Left renal pelvis (tissue), 4 donors: ENCODE data around the gene CLEC16A. TPM values are rescaled to one million over a fixed set of nuclear protein-coding genes. Genes with fewer than 3 reads are reported as not detected.

Source experiments
- DNase-seq, 4 donors: peaks; one replicate each; pipeline ENCODE4 v3.0.0-alpha.2; 2013; ENCODE audit warnings: low read depth in 4 of 4, low spot score in 3 of 4
- polyA plus RNA-seq, 4 donors: library from polyadenylated mRNA; unstranded; fragments of 120-200 nt; gene quantifications; one replicate each; pipeline ENCODE4 v1.2.1, GENCODE V29; 2013; ENCODE audit not compliant: insufficient read length in 4 of 4

CLEC16A gene
- polyA plus RNA-seq, 4 donors, result 18.0 to 25.9 (median 22.7) TPM

DNA sequence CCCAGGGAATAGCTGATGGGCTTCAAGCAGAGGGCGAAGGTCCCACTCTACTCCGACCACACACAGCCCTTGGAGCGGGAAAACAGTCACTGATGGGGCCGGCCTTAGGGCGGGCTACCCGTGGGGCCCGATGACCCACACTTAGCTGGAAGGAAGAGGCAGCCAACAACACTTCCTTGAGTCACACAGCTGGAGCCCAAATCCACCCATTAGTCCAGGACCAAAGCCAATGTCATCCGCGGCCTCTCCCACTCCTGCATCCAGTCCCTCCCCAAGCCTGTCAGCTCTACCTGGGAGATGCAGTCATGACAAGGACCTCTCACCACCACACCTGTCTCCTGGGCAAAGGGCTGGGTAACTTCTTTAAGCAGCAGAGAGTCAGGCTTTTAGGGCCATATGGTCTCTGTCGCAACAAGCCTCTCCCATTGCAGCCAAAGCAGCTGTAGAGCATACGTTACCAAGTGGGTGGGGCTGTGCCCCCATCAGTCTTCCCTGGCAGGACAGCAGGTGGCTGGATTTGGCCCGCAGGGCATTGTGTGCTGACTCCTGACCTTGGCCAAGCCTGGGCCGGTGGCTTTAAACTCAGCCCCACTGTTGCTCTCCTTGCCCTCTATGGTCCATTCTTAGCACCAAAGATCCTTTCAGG lies 200.9 kb downstream of the CLEC16A start:
- DNase-seq, result no peak

DNA sequence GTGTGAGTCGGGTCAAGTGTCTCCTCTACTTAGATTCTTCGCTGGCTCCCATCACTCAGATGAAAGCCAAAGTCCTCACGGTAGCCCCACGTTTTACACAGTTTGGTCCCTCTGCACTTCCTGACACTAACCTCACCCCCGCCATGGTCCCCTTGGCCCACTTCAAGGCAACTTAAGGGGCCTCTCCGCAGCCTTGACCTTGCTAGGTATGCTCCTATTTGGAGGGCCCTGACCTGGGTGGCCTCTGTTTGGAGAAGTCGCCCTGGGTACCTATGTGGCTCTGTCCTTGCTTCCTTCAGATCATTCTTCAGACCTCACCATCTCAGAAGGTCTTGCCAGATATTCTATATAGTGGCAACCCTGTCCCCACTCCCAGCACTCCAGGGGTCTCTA lies 201.5 kb downstream of the CLEC16A start:
- DNase-seq, result no peak

DNA sequence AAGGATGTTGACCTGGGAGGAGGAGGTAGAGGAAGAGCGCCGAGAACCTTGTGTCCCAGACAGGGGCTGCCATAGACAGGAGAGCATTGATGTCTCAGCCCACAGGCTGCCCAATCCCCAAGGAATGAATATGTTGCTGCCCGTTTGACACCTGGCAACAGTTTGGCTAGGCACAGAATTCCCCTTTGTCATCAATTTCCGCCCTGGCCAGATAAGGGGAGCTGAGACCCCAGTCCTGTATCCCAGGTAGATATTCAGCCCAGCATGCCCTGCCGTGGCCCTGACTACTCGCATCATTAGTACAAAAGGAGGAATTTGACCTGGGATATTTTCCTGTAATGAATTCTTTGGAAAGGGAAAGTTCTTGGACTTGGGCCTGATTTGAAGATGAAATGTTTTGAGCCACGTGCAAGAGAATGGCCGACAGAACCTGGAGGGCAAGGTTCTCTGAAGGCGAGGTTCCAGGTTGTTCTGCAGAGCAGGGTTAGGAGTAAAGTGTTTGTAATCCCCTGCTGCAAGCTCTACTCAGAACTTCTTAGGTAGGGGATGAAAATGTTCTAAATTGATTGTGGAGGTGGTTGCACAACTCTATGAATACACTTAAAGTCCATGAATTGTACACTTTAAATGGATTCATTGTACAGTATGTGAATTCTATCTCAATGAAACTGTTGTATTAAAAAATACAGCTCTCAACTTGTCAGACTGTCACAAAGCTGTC lies 202.8 kb downstream of the CLEC16A start:
- DNase-seq, result no peak

DNA sequence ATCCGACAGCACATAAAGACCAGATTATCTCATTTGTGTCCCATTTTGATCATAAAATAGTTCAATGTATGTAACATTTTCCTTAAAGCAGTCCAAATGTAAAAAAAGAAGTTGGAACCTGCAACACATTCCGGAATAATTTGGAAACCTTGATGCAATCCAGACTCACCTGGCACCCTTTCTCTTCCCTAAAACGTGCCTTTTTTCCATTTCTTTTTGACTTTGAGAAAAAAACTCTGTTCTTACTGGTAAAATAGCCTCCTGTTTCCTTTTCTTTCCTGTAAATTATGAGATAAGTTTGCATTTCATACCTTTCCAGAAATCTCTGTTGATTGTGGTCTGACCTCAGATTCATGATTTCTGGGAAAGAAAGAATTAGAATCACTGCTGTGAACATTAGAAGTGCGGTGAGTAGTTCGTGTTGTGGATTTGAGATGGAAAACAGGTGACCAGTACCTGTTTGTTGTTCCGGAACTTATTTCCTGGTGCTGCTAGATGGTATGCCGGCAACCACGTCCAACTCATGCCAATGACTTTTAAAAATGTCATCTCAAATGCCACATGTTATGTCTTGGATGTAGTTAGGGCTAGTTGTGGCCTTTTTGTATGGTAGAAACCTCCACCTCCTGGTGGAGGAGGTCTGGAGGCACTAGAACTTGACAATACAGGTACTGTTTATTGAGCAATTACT lies 203.5 kb downstream of the CLEC16A start:
- DNase-seq, result no peak

DNA sequence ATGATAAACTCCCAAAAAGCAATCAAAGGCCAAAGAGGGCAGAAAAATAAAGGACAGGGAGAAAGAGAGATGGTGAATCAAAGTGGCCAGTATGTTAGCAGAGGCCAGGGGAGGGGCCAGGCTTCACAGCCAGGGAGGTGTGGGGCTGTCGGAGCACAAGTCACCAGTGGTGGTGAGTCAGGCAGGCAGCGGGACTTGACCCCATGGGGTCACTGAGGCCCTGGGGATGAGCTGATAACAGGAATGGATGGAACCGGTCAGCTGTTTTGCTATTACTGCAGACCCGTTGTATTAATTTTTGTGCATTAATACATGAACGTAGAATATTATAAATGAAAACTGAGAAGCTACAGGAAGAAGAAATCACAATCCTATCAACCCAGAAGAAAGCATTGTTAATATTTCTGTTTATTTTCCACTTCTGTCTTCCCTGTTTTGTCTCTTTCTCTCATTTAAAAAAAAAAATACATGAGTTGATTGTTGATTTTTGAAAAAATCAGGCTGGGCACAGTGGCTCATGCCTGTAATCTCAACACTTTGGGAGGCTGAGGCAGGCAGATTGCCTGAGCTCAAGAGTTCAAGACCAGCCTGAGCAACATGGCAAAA lies 204.8 kb downstream of the CLEC16A start:
- DNase-seq, result no peak

DNA sequence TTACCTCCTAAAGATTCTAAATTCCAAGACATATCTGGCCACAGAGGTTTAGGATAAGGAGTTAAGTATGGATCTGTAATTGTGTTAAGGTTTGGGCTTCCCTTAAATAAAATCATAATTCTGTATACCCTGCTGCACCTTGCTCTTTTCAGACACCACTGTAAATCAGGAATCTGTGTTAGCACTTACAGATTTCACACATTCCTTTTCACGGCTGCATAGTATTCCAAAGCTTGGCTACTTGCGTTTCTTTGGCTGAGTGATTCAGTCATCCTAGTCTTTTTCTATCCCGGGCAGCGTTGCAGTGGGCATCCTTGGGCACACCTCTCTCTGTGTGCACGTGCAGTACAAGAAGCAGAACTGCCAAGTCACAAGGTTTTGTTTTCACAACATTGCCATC lies 205.8 kb downstream of the CLEC16A start:
- no peak for DNase-seq

DNA sequence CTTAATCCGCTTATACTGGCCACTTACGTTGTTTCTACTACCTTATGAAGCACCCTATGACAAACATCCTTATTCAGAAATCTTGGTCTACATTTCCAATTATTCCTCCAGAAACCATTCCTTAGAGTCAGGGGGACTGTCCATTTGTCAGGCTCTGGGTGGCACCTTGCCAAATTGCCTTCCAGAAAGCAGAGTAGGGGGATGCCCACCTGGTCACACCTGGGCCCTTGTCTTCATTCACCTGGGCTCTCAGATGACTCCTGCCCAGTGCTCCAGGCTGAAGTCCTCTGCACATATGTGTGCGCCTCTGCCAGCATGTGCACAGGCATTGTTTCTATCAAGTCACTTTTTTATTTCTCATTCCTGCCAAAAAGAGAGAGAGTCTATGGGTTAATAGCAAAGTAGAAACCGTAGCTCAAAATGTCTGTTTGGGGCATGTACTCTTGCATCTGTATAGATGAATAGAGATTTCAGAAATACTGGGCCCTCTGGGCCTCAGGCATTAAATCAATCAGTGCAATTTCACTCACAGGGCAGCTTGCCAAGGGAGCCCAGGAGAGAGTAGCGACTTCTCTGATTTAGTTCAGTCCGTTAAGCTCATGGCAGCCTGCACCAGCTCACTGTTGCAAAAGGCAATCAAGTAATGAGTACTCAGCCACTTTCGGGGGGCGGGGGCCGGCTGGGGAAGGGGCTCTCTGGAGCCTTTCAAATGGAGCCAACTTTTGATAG lies 207.0 kb downstream of the CLEC16A start:
- DNase-seq, result no peak

DNA sequence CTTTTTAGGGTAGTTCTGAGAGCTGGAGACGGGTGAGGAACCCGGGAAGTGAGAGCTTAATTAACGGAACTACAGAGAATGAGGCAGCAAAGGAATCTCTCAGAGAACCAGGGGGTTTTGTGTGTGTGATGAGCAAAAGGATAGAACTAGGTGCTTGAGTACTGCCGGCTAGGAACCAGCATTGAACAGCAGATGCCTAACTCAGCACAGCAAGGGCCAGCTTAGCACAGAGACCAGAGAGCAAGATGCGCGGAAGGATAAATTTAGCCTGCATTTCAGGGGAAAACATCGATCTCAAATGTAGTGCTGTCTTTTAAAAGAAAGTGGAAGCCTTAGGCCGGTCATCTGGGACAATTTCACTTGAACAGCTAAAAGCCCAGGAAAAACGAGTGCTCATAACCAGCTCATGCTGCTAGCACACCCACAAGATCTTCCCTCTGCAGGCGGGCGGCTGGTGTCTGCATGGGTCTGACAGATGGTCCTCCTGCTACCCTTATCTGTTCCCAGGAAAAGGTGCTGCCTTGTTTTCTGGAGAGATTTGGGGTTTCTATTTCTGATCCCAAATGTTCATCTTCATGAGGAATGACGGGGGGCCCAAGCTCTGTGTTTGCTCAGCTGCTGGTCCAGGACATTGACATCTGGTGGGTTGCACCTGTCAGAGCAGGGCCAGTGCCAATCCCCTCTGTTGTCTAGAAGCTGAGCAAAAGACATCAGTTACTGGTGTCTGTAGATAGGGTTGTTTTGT lies 207.7 kb downstream of the CLEC16A start:
- no peak for DNase-seq

DNA sequence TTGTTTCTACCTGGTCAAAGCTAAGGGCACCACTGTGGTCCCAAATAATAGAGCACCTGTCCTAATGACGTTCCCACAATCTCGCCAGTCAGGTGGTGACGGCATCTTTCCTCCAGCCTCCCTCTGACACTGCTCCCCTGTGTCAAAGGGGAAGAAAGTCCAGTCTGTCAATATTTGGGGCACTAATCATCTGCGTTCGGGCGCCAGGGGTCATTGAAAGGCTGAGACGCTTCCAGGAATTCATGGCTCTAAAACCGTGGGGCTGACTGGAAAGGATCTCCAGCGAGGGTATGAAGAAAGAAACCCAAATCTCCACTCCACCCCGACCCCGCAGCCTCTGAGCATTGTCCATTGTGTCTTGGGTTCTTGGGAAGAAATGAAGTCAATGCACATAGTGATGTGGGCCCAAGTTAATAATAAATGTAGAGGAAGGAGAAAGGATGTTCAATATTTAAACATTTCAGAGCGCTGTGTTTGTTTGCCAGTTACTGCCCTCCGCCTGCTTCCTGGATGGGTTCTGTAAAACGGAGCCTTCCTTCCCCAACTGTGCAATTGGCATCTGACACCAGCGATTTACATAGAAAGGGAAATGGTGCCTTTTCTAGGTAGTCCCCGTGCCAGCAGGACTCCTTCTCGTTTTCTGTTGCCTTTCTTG lies 208.4 kb downstream of the CLEC16A start:
- DNase-seq, result no peak

DNA sequence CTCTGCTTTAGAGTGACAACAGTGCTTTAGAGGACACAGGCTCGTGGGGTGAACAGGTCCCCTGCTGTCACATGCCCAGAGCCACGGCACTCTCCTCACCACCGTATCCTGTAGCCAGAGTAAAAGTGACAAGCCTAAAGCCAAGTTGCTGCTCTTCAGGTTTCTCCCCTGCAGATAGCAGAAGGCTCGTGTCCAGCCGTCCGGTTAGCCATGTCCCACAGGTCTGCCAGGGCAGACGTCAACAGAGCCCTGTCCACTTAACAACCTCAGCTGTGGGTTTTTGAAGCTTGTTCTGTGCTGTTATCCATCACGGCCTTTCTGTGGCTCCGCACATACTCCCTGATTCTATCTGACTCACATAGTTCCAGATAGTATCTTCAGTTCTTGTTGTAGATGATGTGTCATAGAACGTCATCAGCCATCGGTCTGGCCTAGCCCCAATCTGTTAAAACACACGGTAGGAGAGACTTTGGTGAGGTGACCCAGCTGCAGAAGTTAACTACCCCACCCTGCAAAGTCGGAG lies 211.0 kb downstream of the CLEC16A start:
- no peak for DNase-seq

DNA sequence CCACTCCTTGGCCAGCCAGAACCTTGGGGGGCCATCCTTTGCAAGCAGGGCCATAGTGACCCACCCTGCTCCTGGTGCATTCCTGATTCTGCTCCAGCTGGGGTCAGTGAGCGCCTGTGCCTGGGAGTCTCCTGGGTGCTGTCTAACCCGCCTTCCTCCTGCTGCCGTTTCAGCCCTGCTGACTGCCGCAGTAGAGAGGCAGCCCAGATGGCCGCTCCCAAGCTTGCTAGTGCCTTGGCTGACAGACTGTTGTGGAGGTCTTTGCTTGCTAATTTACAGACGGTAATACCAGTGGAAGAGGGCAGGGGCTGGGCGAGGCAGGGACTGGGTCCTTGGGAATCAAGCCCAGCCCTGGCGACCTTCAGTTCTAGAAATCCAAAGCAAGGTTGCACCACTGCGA lies 212.0 kb downstream of the CLEC16A start:
- DNase-seq, result no peak

DNA sequence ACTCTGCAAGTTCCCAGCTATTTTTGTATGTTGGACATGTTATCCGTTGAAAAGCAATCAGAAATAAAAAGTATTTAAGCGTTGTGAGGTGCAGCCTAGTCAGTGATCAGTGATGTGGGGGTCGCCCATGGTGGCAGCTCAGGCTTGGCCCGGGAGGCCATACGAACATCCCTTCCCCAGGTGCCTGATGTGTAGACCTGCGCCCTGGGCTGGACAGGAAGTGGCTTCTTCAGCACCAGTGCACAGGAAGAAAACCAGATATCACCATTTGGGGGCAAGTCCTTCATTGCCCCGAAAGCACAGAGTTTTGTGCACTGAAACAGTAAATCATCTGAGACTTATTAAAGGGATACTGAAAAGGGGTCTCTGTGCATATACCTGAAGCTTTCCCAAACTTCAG lies 212.8 kb downstream of the CLEC16A start:
- DNase-seq, result no peak

DNA sequence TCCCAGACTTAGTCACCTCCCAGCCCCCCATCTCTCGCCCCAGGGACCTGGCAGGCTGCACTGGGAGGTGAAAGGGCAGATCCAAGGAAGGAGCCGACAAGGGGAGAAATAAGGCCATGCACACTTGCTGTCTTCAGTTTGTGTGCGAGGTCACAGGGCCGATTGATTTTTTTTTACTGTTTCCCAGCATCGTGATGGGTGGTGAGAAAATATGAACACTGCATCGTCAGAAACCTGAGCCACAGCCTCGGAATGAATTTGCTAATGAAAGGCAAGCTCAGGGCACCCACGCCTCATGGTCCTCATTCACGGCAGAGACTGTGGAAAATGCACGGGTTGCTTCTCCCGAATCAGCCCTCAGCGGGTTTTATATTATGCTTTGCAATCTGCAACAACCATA lies 213.7 kb downstream of the CLEC16A start:
- DNase-seq, result no peak

DNA sequence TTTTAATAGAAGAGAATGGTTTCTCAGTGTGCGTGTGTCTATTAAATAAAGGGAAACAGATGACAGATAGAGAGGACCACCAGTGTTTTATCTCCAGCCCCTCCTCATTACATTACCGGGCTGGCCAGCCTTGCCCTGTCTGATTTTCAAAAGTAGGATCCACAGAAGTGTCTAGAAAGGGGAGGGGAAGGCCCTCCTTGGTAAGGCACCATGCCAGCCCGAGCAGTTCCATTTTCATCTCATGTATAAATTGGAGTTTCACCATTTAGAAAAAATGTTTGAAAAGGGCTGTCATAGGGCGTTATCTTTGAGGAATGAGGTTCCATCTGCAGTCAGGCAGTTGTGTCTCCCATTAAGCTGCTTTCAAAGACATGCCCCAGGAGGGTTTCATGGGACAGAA lies 214.9 kb downstream of the CLEC16A start:
- no peak for DNase-seq

DNA sequence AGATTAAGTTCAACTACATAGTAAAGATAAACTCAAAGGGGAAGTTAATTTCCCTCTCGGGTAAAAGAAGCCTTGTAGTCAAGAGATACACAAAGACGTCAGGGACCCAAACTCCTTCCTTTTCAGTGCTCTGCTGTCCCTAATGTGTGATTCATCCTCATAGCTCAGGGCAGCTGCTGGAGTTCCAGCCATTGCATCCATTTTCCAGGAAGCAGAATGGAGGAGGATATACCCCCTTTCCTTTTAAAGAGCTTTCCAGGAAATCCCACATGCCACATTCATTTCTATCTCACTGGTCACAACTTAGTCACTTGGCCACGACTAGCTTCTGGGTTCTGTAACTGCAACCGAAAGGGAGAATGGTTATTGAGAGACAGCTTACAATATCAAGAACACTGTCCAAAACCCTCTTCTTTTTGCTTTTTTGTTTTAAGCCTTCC lies 216.3 kb downstream of the CLEC16A start:
- DNase-seq, result no peak

DNA sequence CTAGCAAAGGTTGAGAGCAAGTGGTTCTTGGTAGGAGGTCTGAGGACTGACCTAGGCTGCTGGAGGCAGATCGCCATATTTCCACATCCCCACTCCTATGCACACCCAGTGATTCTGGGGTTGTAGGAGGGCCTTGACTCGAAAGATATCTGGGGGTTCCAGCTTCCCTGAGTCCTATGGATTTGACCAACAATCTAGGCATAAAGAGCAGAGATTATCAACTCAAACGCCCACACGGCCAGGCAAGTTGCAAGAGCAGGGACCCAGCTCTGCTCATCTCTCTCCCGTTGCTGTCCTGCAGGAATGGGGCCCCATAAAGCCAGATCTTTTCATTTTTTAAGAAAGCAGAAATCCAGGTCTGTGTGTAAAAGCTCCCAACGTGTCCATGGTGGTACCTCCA lies 217.1 kb downstream of the CLEC16A start:
- DNase-seq, result no peak

DNA sequence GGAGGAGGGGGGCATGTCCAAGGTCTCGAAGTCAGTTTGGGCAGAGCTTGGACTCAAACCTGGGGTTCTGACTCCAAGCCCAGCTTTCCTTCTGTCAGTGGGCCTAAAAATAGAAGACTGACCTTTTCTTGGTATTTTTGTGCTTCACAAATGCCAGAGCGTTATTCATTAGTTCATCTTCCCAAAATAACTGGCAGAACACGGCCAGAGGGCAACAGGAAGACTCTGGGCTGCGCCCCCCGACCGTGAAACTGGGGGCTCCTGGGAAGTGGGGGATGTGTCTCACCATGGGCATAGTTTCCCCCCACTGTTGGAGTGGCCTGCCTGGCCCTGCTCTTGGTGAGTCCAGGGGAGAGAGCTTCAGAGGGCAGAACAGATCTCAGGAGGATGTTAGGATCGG lies 217.6 kb downstream of the CLEC16A start:
- no peak for DNase-seq

DNA sequence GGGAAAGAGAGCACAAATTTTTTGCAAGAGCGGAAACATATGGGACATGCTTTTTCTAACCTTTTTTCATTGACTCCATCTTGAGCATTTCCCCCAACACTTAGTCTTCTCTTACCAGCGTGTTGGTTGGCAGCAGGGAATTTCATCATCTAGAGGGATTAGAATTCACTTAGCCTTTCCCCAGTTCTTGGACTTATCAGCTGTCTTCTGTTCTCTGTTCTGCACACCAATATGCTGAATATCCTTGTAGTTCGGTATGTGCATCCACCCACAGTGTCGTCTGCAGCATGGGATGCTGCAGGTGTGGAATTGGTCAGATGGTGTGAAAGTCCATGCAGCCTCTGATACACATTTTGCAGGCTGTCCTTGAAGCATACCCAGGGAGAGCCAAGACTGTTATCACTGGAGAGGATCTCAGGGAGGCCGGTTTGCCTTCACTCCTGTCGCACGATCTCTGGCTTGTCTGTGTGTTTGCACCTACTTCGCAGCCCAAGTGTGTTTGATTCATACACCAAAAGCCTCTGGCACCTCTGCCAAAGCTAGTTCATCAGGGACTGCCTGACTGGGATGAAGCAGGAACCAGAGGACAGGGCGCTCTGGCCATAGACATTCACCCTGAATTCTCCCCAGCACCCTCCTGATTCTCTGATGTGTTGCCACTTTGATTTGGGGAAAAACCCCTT lies 218.4 kb downstream of the CLEC16A start:
- DNase-seq, result no peak

DNA sequence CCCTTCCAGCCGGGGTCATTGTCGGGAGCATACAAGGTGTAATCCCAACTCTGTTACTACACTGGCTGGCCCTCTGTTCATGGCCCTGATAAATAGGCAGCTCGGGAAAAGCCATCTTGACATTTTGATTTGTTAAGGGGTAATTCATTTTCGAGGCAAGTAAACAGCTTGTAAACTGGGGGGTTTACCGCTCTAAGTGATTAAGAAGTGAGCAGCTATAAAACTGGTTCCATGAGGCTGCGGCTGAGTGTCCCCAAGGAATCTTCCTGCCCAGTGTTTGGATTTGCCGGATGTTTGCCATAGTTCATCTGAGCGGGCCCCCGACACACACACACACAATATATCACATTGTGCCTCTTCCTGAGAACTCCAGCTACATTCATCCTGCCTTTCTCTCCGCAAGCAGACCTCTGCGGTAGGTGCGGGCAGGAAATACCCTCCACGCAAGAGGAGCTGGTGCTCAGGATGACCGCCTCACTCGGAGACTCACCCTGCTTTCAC lies 219.4 kb downstream of the CLEC16A start:
- peak; percentile 36 to 78 (median 60) for DNase-seq
